Smooth muscle cell (in vitro differentiated cells): ENCODE data around the gene NID1. TPM values are rescaled to one million over a fixed set of nuclear protein-coding genes. Genes with fewer than 3 reads are reported as not detected.

Experiments used
- DNase-seq: peaks from one replicate; lab custom pipeline; 2025; ENCODE audit not compliant: unreplicated experiment; lab: John Stamatoyannopoulos, UW
- H2AFZ ChIP-seq: fragments of 200-600 bp; sonication (generic); 2 replicates; pipeline ENCODE4 v1.6.0; 2016; ENCODE audit warnings: antibody characterized with exemption, low read depth, mild to moderate bottlenecking
- H3F3A ChIP-seq: fragments of 200-600 bp; sonication (generic); 2 replicates; pipeline ENCODE4 v1.6.0; 2017; ENCODE audit warnings: antibody characterized with exemption, low read depth
- H3K27ac ChIP-seq: fragments of 200-600 bp; sonication (generic); 2 replicates; pipeline ENCODE4 v1.5.1; 2016; ENCODE audit warnings: low read depth, mild to moderate bottlenecking
- H3K27me3 ChIP-seq: fragments of 200-600 bp; sonication (generic); 2 replicates; pipeline ENCODE4 v1.6.1; 2016; ENCODE audit warnings: low read depth, mild to moderate bottlenecking
- H3K36me3 ChIP-seq: fragments of 200-600 bp; sonication (generic); 2 replicates; pipeline ENCODE4 v1.5.1; 2016; ENCODE audit warnings: low read depth
- H3K4me1 ChIP-seq: fragments of 200-600 bp; sonication (generic); 2 replicates; pipeline ENCODE4 v1.5.1; 2016; ENCODE audit warnings: low read depth
- H3K4me2 ChIP-seq: fragments of 200-600 bp; sonication (generic); 2 replicates; pipeline ENCODE4 v1.6.0; 2016; ENCODE audit warnings: mild to moderate bottlenecking
- H3K4me3 ChIP-seq: fragments of 200-600 bp; sonication (generic); 2 replicates; pipeline ENCODE4 v1.5.1; 2016; ENCODE audit warnings: mild to moderate bottlenecking
- H3K79me2 ChIP-seq: fragments of 200-600 bp; sonication (generic); 2 replicates; pipeline ENCODE4 v1.6.0; 2016; ENCODE audit warnings: low read depth, mild to moderate bottlenecking
- H3K9ac ChIP-seq: fragments of 200-600 bp; sonication (generic); 2 replicates; pipeline ENCODE4 v1.6.0; 2016; ENCODE audit warnings: low read depth
- H3K9me3 ChIP-seq: fragments of 200-600 bp; sonication (generic); replicated peaks from 2 replicates; pipeline ENCODE4 v1.5.1; 2016; ENCODE audit warnings: low read depth
- H4K20me1 ChIP-seq: fragments of 200-600 bp; sonication (generic); 2 replicates; pipeline ENCODE4 v1.6.0; 2016; ENCODE audit warnings: low read depth
- WGBS: methylation state at CpG from one replicate; pipeline ENCODE4 v1.1.7; 2016; ENCODE audit warnings: low lambda C conversion rate; 5-methylcytosine and 5-hydroxymethylcytosine counted together
- polyA plus RNA-seq: library from polyadenylated mRNA; unstranded; fragments of >200 nt; fragmentation: Nextera tagmentation; extraction: Ambion mirVana; gene quantifications from 2 replicates; pipeline ENCODE4 v1.2.1, GENCODE V29; 2016
- total RNA-seq: library from RNA; depleted of rRNA; stranded (reverse); fragments of >200 nt; gene quantifications from 2 replicates; pipeline ENCODE4 v1.2.3, GENCODE V29; 2014
- TF ChIP-seq, protein P1 (sequence below): fragments of 200-600 bp; sonication (generic); IDR thresholded peaks from 2 replicates; pipeline ENCODE4 v1.5.1; 2017; ENCODE audit warnings: borderline replicate concordance, mild to moderate bottlenecking, antibody characterized with exemption; ENCODE audit not compliant: insufficient read depth, poor library complexity, severe bottlenecking

Gene NID1
- total and polyA plus RNA-seq, 2 experiments from 2014 or later: 52.9 to 74.1 TPM

DNA sequence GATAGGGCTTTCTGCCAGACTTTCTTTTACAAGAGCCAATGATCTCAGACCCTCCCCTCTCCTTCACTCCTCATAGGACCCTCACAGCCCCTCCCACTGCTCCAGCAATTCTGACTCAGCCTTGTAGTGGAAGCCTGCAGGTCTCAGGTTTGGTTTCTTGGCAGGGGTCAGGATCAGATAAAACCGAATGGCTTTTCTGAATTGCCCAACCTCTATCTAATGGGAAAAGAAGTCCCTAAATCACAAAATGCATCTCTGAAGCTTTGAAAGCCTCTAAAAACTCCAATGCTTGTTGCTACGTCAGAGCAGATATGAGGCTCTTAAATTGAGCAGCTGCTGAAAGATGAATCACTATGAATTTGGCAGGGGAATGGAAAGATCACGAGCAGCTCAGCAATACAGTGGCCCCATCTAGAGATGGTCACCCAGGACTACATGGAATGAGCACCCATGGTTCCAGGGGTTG is 74.5 kb downstream of the NID1 start:
- H4K20me1 ChIP-seq: no peaks in the 10 kb centered on the region
- no peaks in the 10 kb centered on the region for H3K79me2 ChIP-seq
- no peaks in the 10 kb centered on the region for H3K4me1 ChIP-seq
- H3K36me3 ChIP-seq: no peaks in the 10 kb centered on the region
- H3K4me2 ChIP-seq: no peak overlapping the region
- H3F3A ChIP-seq: no peaks in the 10 kb centered on the region
- H3K4me3 ChIP-seq: no peak overlapping the region
- no peak for DNase-seq
- no peak overlapping the region for H3K27ac ChIP-seq
- H3K27me3 ChIP-seq: no peaks in the 10 kb centered on the region
- H2AFZ ChIP-seq: no peak overlapping the region
- TF ChIP-seq, protein P1, sequence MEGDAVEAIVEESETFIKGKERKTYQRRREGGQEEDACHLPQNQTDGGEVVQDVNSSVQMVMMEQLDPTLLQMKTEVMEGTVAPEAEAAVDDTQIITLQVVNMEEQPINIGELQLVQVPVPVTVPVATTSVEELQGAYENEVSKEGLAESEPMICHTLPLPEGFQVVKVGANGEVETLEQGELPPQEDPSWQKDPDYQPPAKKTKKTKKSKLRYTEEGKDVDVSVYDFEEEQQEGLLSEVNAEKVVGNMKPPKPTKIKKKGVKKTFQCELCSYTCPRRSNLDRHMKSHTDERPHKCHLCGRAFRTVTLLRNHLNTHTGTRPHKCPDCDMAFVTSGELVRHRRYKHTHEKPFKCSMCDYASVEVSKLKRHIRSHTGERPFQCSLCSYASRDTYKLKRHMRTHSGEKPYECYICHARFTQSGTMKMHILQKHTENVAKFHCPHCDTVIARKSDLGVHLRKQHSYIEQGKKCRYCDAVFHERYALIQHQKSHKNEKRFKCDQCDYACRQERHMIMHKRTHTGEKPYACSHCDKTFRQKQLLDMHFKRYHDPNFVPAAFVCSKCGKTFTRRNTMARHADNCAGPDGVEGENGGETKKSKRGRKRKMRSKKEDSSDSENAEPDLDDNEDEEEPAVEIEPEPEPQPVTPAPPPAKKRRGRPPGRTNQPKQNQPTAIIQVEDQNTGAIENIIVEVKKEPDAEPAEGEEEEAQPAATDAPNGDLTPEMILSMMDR: no peak
- H3K9me3 ChIP-seq: peaks cover 5% of the 10 kb centered on the region
- 72% methylated on average over 3 of the region's 3 CpGs for WGBS
- no peak overlapping the region for H3K9ac ChIP-seq

DNA sequence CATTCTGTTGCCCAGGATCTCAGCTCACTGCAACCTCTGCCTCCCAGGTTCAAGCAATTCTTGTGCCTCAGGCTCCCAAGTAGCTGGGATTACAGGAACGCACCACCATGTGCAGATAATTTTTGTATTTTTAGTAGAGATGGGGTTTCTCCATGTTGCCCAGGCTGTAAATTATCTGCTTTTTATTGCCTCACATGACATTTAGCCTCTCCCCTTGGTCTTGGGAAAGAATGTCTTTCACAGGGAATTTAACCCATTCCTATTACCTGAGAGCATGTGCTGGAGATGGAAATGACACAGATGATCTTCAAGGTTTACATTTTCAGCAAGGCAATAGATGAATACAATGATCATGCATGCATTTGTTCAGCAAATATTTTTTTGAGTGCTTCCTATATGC is 75.8 kb downstream of the NID1 start:
- Histone ChIP-seq H3K27ac (no peak overlapping the region), H3K4me1 (no peaks in the 10 kb centered on the region), H3K4me3 (no peak overlapping the region), H3K4me2 (no peak overlapping the region), H3F3A (no peaks in the 10 kb centered on the region), H3K9ac (no peak overlapping the region), H3K9me3 (peaks cover 5% of the 10 kb centered on the region), H4K20me1 (no peaks in the 10 kb centered on the region), H3K36me3 (no peaks in the 10 kb centered on the region), H3K79me2 (no peaks in the 10 kb centered on the region), H2AFZ (no peak overlapping the region), H3K27me3 (no peaks in the 10 kb centered on the region)
- WGBS: 83% methylated on average over 1 of the region's 1 CpG
- TF ChIP-seq, protein P1: no peak
- no peak for DNase-seq

DNA sequence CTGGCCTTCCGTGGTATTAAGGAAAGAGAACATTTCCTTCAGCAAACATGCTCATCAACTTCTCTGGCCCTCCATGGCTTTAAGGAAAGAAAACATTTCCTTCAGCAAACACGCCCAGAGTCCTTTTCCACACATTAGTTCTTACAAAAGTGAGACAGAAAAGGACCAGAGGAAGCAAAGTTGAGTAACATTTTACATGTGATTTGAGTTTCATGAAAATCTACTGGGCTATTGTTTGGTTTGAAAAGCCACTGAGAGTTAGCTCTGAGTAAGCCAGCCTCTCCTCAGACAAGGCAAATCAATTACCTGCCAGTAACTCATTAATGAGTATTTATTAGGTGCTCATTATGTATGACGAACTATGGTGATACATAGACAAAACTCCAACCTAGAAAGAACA is 78.0 kb downstream of the NID1 start:
- WGBS: 85% methylated on average over 3 of the region's 3 CpGs
- H3F3A ChIP-seq: no peaks in the 10 kb centered on the region

More for the DNA sequence above, 78.0 kb downstream of the NID1 start:
- Histone ChIP-seq H3K9ac (no peak overlapping the region), H3K36me3 (no peaks in the 10 kb centered on the region), H3K9me3 (peaks cover 5% of the 10 kb centered on the region), H3K4me3 (no peak overlapping the region), H2AFZ (no peak overlapping the region), H3K27me3 (no peaks in the 10 kb centered on the region), H3K79me2 (no peaks in the 10 kb centered on the region), H4K20me1 (no peaks in the 10 kb centered on the region), H3K4me2 (no peak overlapping the region), H3K4me1 (no peaks in the 10 kb centered on the region), H3K27ac (no peak overlapping the region)
- no peak for DNase-seq
- TF ChIP-seq, protein P1: no peak
